Upper lobe of left lung (tissue), 6 donors: Measurements from ENCODE around the gene HIBCH. TPM values are rescaled to one million over a fixed set of nuclear protein-coding genes. Genes with fewer than 3 reads are reported as not detected.
"Not testable (repeated sequence)": the region's sequence is repeated elsewhere in the genome, so short reads cannot be mapped to it uniquely, and the experiment has no call there.

Experiments used
- ATAC-seq, 2 donors: fragments of 200-7000 bp; cut with Tn5 transposase; one replicate each; pipeline ENCODE4 v1.9.1; 2022; ENCODE audit warnings: mild to moderate bottlenecking in 2 of 2, moderate library complexity in 2 of 2; ENCODE audit not compliant: low FRiP score in 2 of 2
- DNase-seq, 2 donors: peaks; one replicate each; pipeline ENCODE4 v3.0.0-alpha.2; 2019 to 2020
- H3K27ac ChIP-seq, 4 donors: fragments of 200-600 bp; sonication (generic); one replicate each; pipeline ENCODE4 v1.5.1; 2016 to 2019
- H3K27me3 ChIP-seq, 4 donors: fragments of 200-600 bp; sonication (generic); one replicate each; pipeline ENCODE4 v1.5.1; 2017 to 2019
- H3K36me3 ChIP-seq, 4 donors: fragments of 200-600 bp; sonication (generic); one replicate each; pipeline ENCODE4 v1.5.1; 2016 to 2019
- H3K4me1 ChIP-seq, 4 donors: fragments of 200-600 bp; sonication (generic); one replicate each; pipeline ENCODE4 v1.5.1; 2018 to 2019
- H3K4me3 ChIP-seq, 4 donors: fragments of 200-600 bp; sonication (generic); one replicate each; pipeline ENCODE4 v1.5.1; 2017 to 2019; ENCODE audit warnings: mild to moderate bottlenecking in 2 of 4, moderate library complexity in 1 of 4
- H3K9me3 ChIP-seq, 4 donors: fragments of 200-600 bp; sonication (generic); one replicate each; pipeline ENCODE4 v1.5.1; 2018 to 2019
- CTCF ChIP-seq, 6 experiments: fragments of 450-650 bp in 4 of 6; fragments of 200-600 bp in 2 of 6; sonication (generic) in 2 of 6; IDR thresholded peaks; one replicate each; pipeline ENCODE4 v1.5.1; 2016 to 2019; ENCODE audit warnings: antibody characterized with exemption in 6 of 6
- EP300 ChIP-seq, 4 donors: sonication (generic); formaldehyde crosslinking; IDR thresholded peaks; one replicate each; pipeline ENCODE4 v1.5.1; 2017; ENCODE audit warnings: antibody characterized with exemption in 4 of 4, control low read depth in 2 of 4
- POLR2A ChIP-seq, 4 donors: fragments of 450-650 bp; IDR thresholded peaks; one replicate each; pipeline ENCODE4 v1.5.1; 2016 to 2017; ENCODE audit warnings: antibody characterized with exemption in 4 of 4, mild to moderate bottlenecking in 2 of 4
- POLR2AphosphoS5 ChIP-seq, 2 donors: sonication (generic); formaldehyde crosslinking; IDR thresholded peaks; one replicate each; pipeline ENCODE4 v1.5.1; 2017; ENCODE audit warnings: antibody characterized with exemption in 2 of 2
- whole genome bisulfite sequencing, 2 donors: methylation state at CpG; one replicate each; pipeline ENCODE4 v1.1.5; 2017 to 2018; 5-methylcytosine and 5-hydroxymethylcytosine counted together
- total RNA-seq, 6 donors: library from RNA; depleted of rRNA in 4 of 6; stranded (reverse); fragments of >200 nt in 4 of 6; gene quantifications; one replicate each; pipeline versions ENCODE4 v1.1.0 to v1.2.1, GENCODE V29; 2016 to 2021
- donor health status: DM: no; HTN: no; CAD: no; lungs with moderate emphysema.
- donor health status: DM: no; HTN: yes; CAD: no; lungs with severe emphysema.

The HIBCH gene
- total RNA-seq, 6 donors from 2014 or later = 10.1 to 24.2 (median 14.7) TPM

GRCh38 chr2:190318931-190319554, 583 bp downstream of the HIBCH start:
- Histone ChIP-seq H3K36me3 (no peaks in the 10 kb centered on the region), H3K4me3 (peak overlapping the region; percentile 52 to 82 (median 66)), H3K4me1 (peaks cover 10 to 40% (median 20%) of the 10 kb centered on the region in 4 donors), H3K27me3 (no peaks in the 10 kb centered on the region), H3K27ac (peak overlapping the region; percentile 80 to 94 (median 84)), H3K9me3 (no peaks in the 10 kb centered on the region)
- ATAC-seq (peak; percentile 19 to 34), DNase-seq (peak in 1 of 2 donors; percentile 30)
- TF ChIP-seq EP300 (IDR thresholded peaks at IDR 0.05) (no peak), POLR2AphosphoS5 (IDR thresholded peaks at IDR 0.05) (no peak), CTCF (IDR thresholded peaks at IDR 0.05) (no peak), POLR2A (IDR thresholded peaks at IDR 0.05) (no peak)
- 6% methylated on average over 9 to 12 of the region's 12 CpGs for WGBS, 2 donors

GRCh38 chr2:190318514-190318913, 1.1 kb downstream of the HIBCH start:
- Histone ChIP-seq H3K4me1 (peaks cover 10 to 40% (median 23%) of the 10 kb centered on the region in 4 donors), H3K4me3 (peak overlapping the region; percentile 52 to 82 (median 66)), H3K36me3 (no peaks in the 10 kb centered on the region), H3K27ac (peak overlapping the region in 3 of 4 donors; percentile 82 to 94 (median 85)), H3K27me3 (no peaks in the 10 kb centered on the region), H3K9me3 (no peaks in the 10 kb centered on the region)
- WGBS, 2 donors = 40 to 42% methylated on average over 4 of the region's 4 CpGs
- TF ChIP-seq POLR2AphosphoS5 (IDR thresholded peaks at IDR 0.05) (no peak), EP300 (IDR thresholded peaks at IDR 0.05) (no peak), POLR2A (IDR thresholded peaks at IDR 0.05) (no peak), CTCF (IDR thresholded peaks at IDR 0.05) (no peak)
- DNase-seq (no peak), ATAC-seq (no peak)

- Histone ChIP-seq H3K36me3 (peaks cover 0 to 10% (median 0%) of the 10 kb centered on the region in 4 donors), H3K4me1 (peaks cover 10 to 37% (median 24%) of the 10 kb centered on the region in 4 donors), H3K9me3 (no peaks in the 10 kb centered on the region), H3K27me3 (no peaks in the 10 kb centered on the region), H3K4me3 (no peak overlapping the region), H3K27ac (peak overlapping the region in 1 of 4 donors; percentile 1)
- TF ChIP-seq POLR2AphosphoS5 (IDR thresholded peaks at IDR 0.05) (no peak), CTCF (IDR thresholded peaks at IDR 0.05) (no peak), EP300 (IDR thresholded peaks at IDR 0.05) (no peak), POLR2A (IDR thresholded peaks at IDR 0.05) (no peak)
- DNase-seq = no peak
- WGBS, 2 donors = 63 to 68% methylated on average over 2 of the region's 2 CpGs
- ATAC-seq = no peak
These were observed 4.4 kb downstream of the HIBCH start for GRCh38 chr2:190315273-190315672.

- Histone ChIP-seq H3K4me1 (peaks cover 10 to 30% (median 20%) of the 10 kb centered on the region in 4 donors), H3K4me3 (no peak overlapping the region), H3K9me3 (no peaks in the 10 kb centered on the region), H3K27me3 (no peaks in the 10 kb centered on the region), H3K36me3 (peaks cover 0 to 20% (median 0%) of the 10 kb centered on the region in 4 donors), H3K27ac (no peak overlapping the region)
- WGBS, 2 donors = 65 to 70% methylated on average over 1 of the region's 1 CpG
- no peak for TF ChIP-seq EP300 (IDR thresholded peaks at IDR 0.05)
- no peak for TF ChIP-seq POLR2AphosphoS5 (IDR thresholded peaks at IDR 0.05)
- no peak for TF ChIP-seq POLR2A (IDR thresholded peaks at IDR 0.05)
- TF ChIP-seq CTCF (IDR thresholded peaks at IDR 0.05) = no peak
- no peak for ATAC-seq
- no peak for DNase-seq
These were observed 5.7 kb downstream of the HIBCH start for GRCh38 chr2:190313880-190314279.

GRCh38 chr2:190312635-190313025, 7.0 kb downstream of the HIBCH start:
- not testable (repeated sequence) for H3K9me3 ChIP-seq, H3K27ac ChIP-seq, DNase-seq, H3K4me3 ChIP-seq, H3K27me3 ChIP-seq, ATAC-seq
- Histone ChIP-seq H3K4me1 (peaks cover 2 to 19% (median 12%) of the 10 kb centered on the region in 4 donors), H3K36me3 (peaks cover 0 to 27% (median 0%) of the 10 kb centered on the region in 4 donors)
- WGBS, 2 donors = 85 to 92% methylated on average over 5 of the region's 5 CpGs
